GM19240 (cell line): ENCODE data around the gene MIR17HG.
"Not testable (repeated sequence)": the region's sequence is repeated elsewhere in the genome, so short reads cannot be mapped to it uniquely, and the experiment has no call there.

Experiments used
- DNase-seq: peaks from one replicate; pipeline ENCODE4 v3.0.0; 2011; ENCODE audit warnings: low spot score; ENCODE audit not compliant: insufficient read length

The MIR17HG gene

GRCh38 chr13:91347996-91348905, 764 bp downstream of the MIR17HG start:
- DNase-seq: no peak

- no peak for DNase-seq
Measured at GRCh38 chr13:91348906-91349435, 1.5 kb downstream of the MIR17HG start.

- DNase-seq: no peak
Measured at GRCh38 chr13:91349992-91350911, 2.8 kb downstream of the MIR17HG start.

GRCh38 chr13:91351123-91351522, 3.6 kb downstream of the MIR17HG start:
- DNase-seq: no peak

- DNase-seq: no peak
Measured at GRCh38 chr13:91351980-91352379, 4.5 kb downstream of the MIR17HG start.

- not testable (repeated sequence) for DNase-seq
Measured at GRCh38 chr13:91352891-91353290, 5.4 kb downstream of the MIR17HG start.

- DNase-seq: no peak
Measured at GRCh38 chr13:91353494-91353893, 6.0 kb downstream of the MIR17HG start.

GRCh38 chr13:91355099-91355825, 7.8 kb downstream of the MIR17HG start:
- DNase-seq: no peak

GRCh38 chr13:91355826-91356710, 8.6 kb downstream of the MIR17HG start:
- no peak for DNase-seq

GRCh38 chr13:91356919-91357612, 9.6 kb downstream of the MIR17HG start:
- no peak for DNase-seq

GRCh38 chr13:91357613-91358386, 10.3 kb downstream of the MIR17HG start:
- DNase-seq: no peak

- no peak for DNase-seq
Measured at GRCh38 chr13:91358387-91358782, 10.9 kb downstream of the MIR17HG start.

- no peak for DNase-seq
Measured at GRCh38 chr13:91359111-91359510, 11.6 kb downstream of the MIR17HG start.

GRCh38 chr13:91359631-91360030, 12.1 kb downstream of the MIR17HG start:
- no peak for DNase-seq

GRCh38 chr13:91360246-91360751, 12.8 kb downstream of the MIR17HG start:
- DNase-seq: no peak

- no peak for DNase-seq
Measured at GRCh38 chr13:91361755-91362271, 14.3 kb downstream of the MIR17HG start.

GRCh38 chr13:91362908-91363307, 15.4 kb downstream of the MIR17HG start:
- DNase-seq: no peak

- DNase-seq: no peak
Measured at GRCh38 chr13:91368101-91368500, 20.6 kb downstream of the MIR17HG start.
